CD4-positive, alpha-beta T cell treated with Interferon alpha-2 for 1 hour (primary cell): ENCODE results near the gene ZFHX3.

Experiments
- DNase-seq, 2 donors: peaks; one replicate each; pipeline ENCODE4 v3.0.0-alpha.2; 2020 to 2022

Gene ZFHX3

GRCh38 chr16:72946063-72946462 lies 101.9 kb downstream of the ZFHX3 start:
- DNase-seq = no peak

- no peak for DNase-seq
Measured at GRCh38 chr16:72945611-72946010, 102.3 kb downstream of the ZFHX3 start.

GRCh38 chr16:72944757-72945485 lies 103.0 kb downstream of the ZFHX3 start:
- DNase-seq = no peak

GRCh38 chr16:72942021-72942420 lies 105.9 kb downstream of the ZFHX3 start:
- no peak for DNase-seq

- DNase-seq = no peak
Measured at GRCh38 chr16:72940886-72941285, 107.0 kb downstream of the ZFHX3 start.

- DNase-seq = no peak
Measured at GRCh38 chr16:72939247-72939646, 108.7 kb downstream of the ZFHX3 start.

- DNase-seq = peak in 1 of 2 donors; percentile 24
Measured at GRCh38 chr16:72938795-72939164, 109.1 kb downstream of the ZFHX3 start.

- no peak for DNase-seq
Measured at GRCh38 chr16:72937916-72938794, 109.8 kb downstream of the ZFHX3 start.

- no peak for DNase-seq
Measured at GRCh38 chr16:72937360-72937759, 110.6 kb downstream of the ZFHX3 start.

GRCh38 chr16:72936408-72936807 lies 111.5 kb downstream of the ZFHX3 start:
- no peak for DNase-seq

GRCh38 chr16:72935896-72936295 lies 112.0 kb downstream of the ZFHX3 start:
- no peak for DNase-seq

GRCh38 chr16:72934636-72935403 lies 113.1 kb downstream of the ZFHX3 start:
- no peak for DNase-seq

GRCh38 chr16:72932677-72933335 lies 115.1 kb downstream of the ZFHX3 start:
- no peak for DNase-seq

GRCh38 chr16:72932050-72932449 lies 115.9 kb downstream of the ZFHX3 start:
- peak in 1 of 2 donors; percentile 8 for DNase-seq

GRCh38 chr16:72930396-72930795 lies 117.5 kb downstream of the ZFHX3 start:
- no peak for DNase-seq

- no peak for DNase-seq
Measured at GRCh38 chr16:72928090-72928981, 119.6 kb downstream of the ZFHX3 start.

GRCh38 chr16:72927199-72928089 lies 120.5 kb downstream of the ZFHX3 start:
- peak in 1 of 2 donors; percentile 40 for DNase-seq

GRCh38 chr16:72926177-72927070 lies 121.5 kb downstream of the ZFHX3 start:
- no peak for DNase-seq

- no peak for DNase-seq
Measured at GRCh38 chr16:72925631-72925979, 122.3 kb downstream of the ZFHX3 start.
